Epithelial cell of esophagus (primary cell): Measurements from ENCODE around the gene OTOGL.

Experiments used
- DNase-seq: peaks from one replicate; pipeline ENCODE4 v3.0.0; 2010; ENCODE audit warnings: low read depth
- H3K4me3 ChIP-seq: 2 replicates; pipeline ENCODE4 v1.5.1; 2011; ENCODE audit warnings: mild to moderate bottlenecking, low read length, control low read depth
- TF ChIP-seq, protein P1 (sequence below): IDR thresholded peaks from 2 replicates; pipeline ENCODE4 v1.5.1; 2011; ENCODE audit warnings: low read depth, mild to moderate bottlenecking, low read length, control low read depth, inconsistent platforms; ENCODE audit not compliant: insufficient read depth; ENCODE audit errors: missing control alignments

The OTOGL gene

DNA sequence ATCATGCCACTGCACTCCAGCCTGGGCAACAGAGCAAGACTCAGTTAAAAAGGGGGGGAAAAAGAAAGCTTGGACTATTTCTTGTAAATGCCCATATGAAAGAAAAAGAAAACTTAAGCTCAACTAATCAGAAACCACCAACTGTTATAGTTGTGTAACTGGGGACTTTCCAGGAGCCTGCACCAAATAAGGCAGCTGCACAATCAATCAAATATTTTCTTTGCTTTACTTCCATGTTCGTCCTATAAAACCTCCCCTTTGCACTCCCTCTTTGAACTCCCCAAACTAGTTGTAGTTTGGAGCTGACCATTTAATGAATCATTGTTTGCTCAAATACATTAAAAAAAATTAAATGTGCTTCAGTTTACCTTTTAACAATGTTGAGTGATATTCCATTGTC lies 54.9 kb downstream of the OTOGL start:
- DNase-seq = peak; percentile 54
- TF ChIP-seq, protein P1, sequence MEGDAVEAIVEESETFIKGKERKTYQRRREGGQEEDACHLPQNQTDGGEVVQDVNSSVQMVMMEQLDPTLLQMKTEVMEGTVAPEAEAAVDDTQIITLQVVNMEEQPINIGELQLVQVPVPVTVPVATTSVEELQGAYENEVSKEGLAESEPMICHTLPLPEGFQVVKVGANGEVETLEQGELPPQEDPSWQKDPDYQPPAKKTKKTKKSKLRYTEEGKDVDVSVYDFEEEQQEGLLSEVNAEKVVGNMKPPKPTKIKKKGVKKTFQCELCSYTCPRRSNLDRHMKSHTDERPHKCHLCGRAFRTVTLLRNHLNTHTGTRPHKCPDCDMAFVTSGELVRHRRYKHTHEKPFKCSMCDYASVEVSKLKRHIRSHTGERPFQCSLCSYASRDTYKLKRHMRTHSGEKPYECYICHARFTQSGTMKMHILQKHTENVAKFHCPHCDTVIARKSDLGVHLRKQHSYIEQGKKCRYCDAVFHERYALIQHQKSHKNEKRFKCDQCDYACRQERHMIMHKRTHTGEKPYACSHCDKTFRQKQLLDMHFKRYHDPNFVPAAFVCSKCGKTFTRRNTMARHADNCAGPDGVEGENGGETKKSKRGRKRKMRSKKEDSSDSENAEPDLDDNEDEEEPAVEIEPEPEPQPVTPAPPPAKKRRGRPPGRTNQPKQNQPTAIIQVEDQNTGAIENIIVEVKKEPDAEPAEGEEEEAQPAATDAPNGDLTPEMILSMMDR = no peak
- H3K4me3 ChIP-seq = no peak overlapping the region

DNA sequence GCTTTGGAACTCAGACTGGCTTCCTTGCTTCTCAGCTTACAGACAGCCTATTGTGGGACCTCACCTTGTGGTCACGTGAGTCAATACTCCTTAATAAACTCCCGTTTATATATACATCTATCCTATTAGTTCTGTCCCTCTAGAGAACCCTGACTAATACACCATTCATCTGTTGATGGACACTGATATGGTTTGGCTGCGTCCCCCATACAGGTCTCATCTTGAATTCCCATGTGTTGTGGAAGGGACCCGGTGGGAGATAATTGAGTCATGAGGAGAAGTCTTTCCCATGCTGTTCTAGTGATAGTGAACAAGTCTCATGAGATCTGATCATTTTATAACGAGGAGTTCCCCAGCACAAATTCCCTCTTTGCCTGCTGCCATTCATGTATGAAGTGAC lies 57.0 kb downstream of the OTOGL start:
- TF ChIP-seq, protein P1 = no peak
- peak; percentile 15 for DNase-seq
- H3K4me3 ChIP-seq = no peak overlapping the region

GRCh38 chr12:80157645-80158044 lies 58.3 kb downstream of the OTOGL start:
- no peak for DNase-seq
- TF ChIP-seq, protein P1 = no peak

DNA sequence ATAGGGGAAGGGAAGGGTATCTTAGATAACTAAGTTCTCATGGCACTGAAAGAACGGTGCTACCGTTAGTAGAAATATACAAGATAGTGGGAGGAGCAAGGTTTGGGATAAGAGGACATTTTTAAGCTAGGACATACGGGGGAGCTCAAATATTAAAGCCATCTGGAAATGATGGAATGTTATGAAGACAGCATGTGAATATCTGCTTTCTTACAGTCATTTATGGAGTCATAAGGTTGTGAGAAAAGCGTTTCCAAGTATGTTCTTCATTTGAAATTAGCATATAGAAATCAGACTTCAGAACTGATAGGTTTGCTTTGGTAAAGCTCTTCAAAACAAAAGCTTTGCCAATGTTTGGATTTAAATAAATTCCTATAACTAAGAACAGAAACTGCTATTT lies 62.3 kb downstream of the OTOGL start:
- H3K4me3 ChIP-seq = no peak overlapping the region
- TF ChIP-seq, protein P1 = no peak
- no peak for DNase-seq

More at GRCh38 chr12:80157645-80158044, 58.3 kb downstream of the OTOGL start:
- H3K4me3 ChIP-seq = no peak overlapping the region

DNA sequence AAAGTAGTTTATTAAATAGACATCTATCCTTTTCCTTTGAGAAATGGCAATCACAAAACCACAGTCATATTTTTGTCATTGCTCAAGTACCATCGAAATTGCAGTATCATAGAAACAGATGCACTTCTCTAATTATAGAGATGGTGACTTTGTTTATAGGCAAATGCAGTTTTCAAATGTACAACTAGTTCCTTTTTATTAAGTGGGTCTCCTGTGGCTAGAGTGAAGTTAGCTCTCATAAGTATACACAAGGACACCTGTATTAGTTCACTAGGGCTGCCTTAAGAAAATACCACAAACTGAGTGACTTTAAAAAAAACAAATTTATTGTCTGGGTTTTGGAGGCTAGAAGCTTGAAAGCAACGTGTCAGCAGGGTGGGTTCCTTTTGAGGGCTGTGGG lies 62.8 kb downstream of the OTOGL start:
- DNase-seq = no peak
- TF ChIP-seq, protein P1 = no peak
- H3K4me3 ChIP-seq = no peak overlapping the region

DNA sequence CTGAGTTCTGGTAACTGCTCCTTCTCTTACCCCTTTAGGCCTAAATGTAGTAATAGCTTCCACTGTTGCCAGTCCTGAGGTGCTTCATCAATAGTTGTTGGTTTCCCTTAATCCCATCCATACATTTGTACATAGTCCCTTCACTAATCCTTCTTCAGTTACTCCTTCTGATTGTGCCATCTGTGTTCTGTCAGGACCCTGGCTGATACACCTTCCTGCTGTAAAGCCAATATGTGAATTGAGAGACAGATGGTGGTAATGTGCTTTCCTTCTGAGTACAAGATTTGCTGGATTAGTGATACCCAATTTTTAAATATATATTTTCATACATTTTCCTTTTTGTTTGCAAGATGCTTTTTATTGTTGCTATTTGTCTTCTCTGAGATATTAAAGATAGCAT lies 66.4 kb downstream of the OTOGL start:
- H3K4me3 ChIP-seq = no peak overlapping the region
- DNase-seq = no peak
- TF ChIP-seq, protein P1 = no peak

DNA sequence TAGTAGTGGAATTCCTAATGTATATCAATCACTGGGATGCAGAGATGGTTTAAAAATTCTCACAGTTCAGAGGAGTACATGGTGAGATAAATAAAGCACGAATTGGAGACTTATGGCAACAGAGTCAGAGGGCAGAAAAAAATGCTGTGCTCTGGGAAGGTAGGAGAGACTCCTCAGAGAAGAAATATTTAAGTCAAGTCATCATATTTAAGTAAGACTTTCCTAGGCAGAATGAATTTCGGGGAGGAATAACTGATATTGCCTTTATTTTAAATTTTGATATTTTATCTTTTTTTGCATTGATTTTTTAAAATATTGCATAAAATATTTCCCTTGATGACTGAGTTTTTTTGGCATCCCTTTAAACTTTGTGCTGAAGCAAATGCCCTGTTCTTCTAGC lies 67.4 kb downstream of the OTOGL start:
- no peak overlapping the region for H3K4me3 ChIP-seq
- DNase-seq = no peak
- TF ChIP-seq, protein P1 = no peak
